IMR-90 (cell line): Measurements from ENCODE around the gene EFNB2.

Experiments used
- MAFK ChIP-seq: IDR thresholded peaks from 2 replicates; pipeline ENCODE4 v1.6.1; 2012; ENCODE audit warnings: low read depth, low read length, improper control_type of control experiment
- POLR2A ChIP-seq: IDR thresholded peaks from 2 replicates; pipeline ENCODE4 v1.6.1; 2012; ENCODE audit warnings: mild to moderate bottlenecking, low read depth, low read length
- RCOR1 ChIP-seq: IDR thresholded peaks from 2 replicates; pipeline ENCODE4 v1.6.1; 2012; ENCODE audit warnings: mild to moderate bottlenecking, low read length, improper control_type of control experiment; ENCODE audit not compliant: insufficient replicate concordance
- SMC3 ChIP-seq: fragments of 150-350 bp; IDR thresholded peaks from 2 replicates; pipeline ENCODE4 v1.6.1; 2016; ENCODE audit warnings: low read depth, mild to moderate bottlenecking, antibody characterized with exemption, low read length, moderate library complexity
- TF ChIP-seq, protein P1 (sequence below): conservative IDR thresholded peaks from 2 replicates; pipeline ENCODE4 v1.5.1; 2012; ENCODE audit warnings: mild to moderate bottlenecking, low read depth, low read length, improper control_type of control experiment

GRCh38 chr13:106558527-106558926, 23.1 kb upstream of the EFNB2 start:
- TF ChIP-seq, protein P1, sequence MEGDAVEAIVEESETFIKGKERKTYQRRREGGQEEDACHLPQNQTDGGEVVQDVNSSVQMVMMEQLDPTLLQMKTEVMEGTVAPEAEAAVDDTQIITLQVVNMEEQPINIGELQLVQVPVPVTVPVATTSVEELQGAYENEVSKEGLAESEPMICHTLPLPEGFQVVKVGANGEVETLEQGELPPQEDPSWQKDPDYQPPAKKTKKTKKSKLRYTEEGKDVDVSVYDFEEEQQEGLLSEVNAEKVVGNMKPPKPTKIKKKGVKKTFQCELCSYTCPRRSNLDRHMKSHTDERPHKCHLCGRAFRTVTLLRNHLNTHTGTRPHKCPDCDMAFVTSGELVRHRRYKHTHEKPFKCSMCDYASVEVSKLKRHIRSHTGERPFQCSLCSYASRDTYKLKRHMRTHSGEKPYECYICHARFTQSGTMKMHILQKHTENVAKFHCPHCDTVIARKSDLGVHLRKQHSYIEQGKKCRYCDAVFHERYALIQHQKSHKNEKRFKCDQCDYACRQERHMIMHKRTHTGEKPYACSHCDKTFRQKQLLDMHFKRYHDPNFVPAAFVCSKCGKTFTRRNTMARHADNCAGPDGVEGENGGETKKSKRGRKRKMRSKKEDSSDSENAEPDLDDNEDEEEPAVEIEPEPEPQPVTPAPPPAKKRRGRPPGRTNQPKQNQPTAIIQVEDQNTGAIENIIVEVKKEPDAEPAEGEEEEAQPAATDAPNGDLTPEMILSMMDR: no peak
- TF ChIP-seq MAFK (no peak), SMC3 (no peak), POLR2A (no peak), RCOR1 (no peak)
